GM19468 (cell line): ENCODE results near the gene MARCHF3.

Experiments
- ATAC-seq: cut with Tn5 transposase; IDR thresholded peaks from one replicate; pipeline ENCODE4 v1.9.1; 2021; ENCODE audit warnings: mild to moderate bottlenecking, moderate library complexity, moderate number of reproducible peaks; ENCODE audit not compliant: unreplicated experiment; ENCODE audit errors: extremely low read depth

The MARCHF3 gene

GRCh38 chr5:126888175-126888574, 142.2 kb downstream of the MARCHF3 start:
- no peak for ATAC-seq

GRCh38 chr5:126884269-126884819, 146.0 kb downstream of the MARCHF3 start:
- no peak for ATAC-seq

DNA sequence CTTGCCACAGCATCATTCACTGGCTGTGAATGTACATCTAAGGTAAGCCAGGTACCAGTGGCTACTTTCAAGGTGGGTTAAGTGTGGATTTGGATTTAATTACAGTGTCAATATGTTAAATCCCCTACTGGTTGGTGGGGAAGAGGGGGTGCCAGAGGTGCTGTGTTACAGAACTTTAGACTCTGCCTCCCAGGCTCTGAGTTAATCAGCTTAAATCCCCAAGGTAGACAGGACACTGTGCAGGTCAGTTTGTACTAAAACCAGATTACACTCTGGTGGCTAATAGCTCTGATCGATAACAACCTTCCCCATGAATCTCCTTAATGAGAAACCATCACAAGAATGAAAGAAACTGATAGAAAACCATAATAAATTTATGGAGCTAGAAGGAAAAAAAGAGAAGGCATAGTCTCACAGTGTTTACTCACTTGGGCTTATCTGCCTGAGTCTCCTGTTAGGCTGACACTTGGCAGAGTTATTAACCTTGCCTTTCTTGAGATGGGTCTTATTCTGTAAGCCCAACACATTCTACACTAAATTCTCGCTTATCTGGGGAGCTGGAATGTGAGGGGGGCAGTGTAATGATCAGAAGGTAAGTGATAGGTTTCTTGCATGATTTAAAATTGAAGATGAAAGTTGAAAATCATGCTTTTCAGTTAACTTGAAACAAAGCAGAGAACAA, 146.7 kb downstream of the MARCHF3 start:
- ATAC-seq, result no peak

DNA sequence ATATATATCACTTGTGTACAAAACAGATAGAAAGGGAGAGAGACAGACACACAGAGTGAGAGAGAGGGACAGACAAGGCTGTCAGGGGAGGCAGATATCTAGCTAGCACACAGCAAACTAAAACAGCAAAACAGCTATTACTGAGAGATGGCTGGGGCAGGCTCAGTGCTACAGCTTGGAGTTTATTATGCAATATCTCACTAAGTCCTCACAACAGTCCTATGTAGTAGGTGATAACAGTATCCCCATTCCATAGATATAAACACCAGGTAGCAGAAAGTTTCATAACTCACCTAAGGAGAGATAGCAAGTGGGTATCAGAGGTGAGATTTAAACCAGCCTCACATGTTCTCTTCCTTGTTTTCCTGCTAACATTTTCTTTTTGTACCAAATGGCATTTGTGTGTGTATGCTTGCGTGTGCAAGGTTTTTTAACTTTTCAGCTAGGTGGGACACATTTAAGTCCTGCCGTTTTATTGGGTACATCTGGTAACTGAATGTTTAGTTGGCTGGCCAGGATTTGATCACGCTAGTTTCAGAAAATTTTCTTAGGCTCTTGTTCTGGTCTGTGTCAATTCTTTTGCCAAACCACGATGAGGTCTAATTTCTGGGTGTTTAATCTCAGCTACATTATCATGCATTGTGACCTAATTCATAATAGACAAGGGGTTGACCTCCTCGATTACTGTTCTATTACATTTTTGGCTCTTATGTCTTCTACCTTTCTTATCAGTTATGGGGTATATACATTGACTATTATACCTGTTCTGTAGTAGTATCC, 148.3 kb downstream of the MARCHF3 start:
- no peak for ATAC-seq

DNA sequence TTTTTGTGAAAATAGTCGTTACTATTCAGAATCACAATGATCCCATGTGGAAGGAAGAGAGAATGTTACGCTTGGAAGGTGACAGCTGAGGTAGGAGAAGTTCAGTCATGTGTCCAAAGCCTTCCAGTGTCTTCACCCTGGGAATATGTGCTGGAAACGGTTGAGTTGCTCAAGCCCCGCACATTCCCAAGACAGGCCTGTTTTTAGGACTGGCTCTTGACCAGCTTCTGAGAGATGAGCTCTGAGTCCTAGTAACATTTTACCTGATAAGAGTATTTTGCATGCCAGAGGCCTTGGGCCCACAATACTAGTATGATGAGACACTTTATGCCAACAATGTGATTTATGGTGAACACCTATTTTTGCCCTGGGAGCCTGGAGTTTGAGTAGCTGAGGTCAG, 151.7 kb downstream of the MARCHF3 start:
- no peak for ATAC-seq

DNA sequence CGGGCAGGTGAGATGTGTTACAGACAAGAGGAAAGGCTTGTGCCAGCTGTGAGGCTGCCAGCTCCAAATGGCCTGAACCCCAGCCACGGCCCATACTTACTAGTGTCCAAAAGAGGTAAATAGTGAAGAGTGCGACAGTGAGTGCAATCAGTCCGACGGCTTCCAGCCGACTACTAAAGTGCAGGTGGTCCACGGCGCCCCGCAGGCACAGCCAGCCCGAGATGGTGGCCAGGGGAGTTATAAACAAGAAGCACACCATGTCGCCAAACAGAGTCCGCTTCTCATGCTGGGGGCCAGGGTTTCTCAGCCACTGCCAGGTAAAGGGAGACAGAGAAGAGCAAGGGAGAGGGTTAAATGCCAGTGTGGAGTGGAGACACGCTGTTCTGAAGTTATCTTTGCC, 152.3 kb downstream of the MARCHF3 start:
- no peak for ATAC-seq

DNA sequence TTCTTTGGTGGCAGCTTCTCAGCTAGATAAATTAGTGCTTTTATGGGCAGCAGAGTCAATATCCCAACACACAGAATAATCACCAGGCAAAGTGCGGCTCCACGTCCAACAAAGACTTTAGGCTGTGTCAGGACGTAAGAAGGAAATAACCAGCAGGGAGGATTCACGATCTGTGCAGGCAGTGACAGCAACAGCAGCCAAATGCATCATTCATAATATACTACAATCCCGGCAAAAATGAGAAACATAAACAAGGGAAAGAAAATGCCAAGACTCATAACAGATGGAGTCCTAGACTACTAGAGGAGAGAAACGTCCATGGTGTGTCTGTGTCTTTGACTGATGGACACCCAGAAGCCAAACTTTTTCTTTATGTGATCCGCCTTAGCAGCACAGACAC, 152.8 kb downstream of the MARCHF3 start:
- no peak for ATAC-seq

- ATAC-seq, result no peak
Measured at GRCh38 chr5:126875303-126875785, 155.0 kb downstream of the MARCHF3 start.

DNA sequence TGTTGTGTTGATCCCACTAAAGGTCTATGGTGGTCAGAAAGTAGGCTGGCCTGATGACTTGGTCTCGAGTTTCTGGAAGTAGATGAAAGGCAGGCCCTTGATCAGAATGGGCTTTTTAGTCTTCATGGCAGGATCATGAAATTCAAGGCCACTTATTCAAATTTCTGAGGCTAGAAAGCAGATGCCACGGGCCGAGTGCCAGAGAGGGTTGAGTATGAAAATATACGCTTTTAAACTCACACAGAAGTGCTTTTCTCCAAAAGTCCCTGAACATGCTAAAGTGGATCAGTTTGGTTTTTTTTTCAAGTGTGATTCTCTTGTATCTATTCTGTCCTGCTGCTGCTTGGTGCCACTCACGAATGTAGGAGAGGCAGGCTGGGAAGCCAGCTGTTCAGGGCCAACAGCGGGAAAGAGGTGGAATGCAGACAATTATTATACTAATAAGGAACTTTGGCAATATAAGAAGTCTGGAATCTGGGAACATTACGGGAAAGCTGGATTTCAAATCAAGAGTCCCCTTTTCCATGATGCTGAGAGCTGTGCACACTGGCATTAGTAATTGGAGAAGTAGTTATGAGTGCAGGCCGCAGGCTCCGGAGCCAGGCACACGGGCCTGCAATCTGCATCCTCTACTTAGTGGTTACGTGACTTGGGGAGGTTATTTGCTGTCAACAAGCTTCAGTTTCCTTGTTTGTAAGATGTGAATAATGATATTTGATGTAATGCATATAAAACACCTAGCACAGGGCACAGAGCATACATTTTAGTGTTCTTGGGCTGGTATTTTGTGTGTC, 157.6 kb downstream of the MARCHF3 start:
- no peak for ATAC-seq

DNA sequence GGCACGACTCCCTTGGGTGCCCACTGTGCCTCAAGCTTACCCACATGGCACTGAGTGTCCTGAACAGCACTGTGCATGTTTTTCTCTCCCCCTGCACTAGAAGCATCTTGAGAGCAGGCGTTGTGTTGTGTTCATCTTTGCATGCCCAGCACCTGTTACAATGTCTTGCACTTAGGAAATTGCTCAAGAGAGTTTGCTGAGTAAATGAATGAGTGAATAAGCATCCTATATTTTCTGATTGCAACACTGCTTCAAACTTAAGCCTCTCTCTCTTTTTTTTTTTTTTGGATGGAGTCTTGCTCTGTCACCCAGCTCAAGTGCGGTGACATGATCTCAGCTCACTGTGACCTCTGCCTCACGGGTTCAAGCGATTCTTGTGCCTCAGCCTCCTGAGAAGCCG, 158.9 kb downstream of the MARCHF3 start:
- ATAC-seq, result no peak

- ATAC-seq, result peak; percentile 53
Measured at GRCh38 chr5:126869005-126869451, 161.3 kb downstream of the MARCHF3 start.

DNA sequence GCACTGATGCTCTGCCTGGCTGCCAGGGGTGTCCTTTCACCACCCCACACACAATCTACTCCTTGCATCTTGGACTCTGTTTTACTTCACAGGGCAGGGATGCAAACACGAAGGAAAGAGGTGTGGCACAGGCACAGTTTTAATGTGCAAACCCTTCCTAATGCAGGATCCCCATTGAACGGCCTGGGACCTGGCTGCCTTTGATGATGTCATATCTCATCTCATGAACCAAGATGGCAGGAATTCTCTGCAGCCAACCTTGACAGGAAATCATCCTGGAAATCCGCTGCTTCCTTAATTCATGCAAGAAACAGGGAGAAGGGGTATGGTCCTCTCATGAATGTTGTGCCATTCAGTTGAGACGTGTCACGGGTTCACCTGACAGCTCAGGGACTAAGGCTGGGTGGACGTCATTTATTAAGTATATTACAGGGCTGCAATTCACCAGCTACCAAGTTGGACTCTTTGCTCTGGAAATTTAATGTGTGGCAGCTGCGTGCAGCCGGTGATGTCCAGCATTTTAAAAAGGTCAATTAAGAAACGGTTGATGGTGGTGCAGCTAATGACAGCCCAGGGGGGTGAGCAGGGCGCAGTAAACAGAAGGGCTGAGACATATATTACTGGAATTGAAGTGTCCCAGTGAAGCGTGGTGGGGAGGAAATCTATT, 161.9 kb downstream of the MARCHF3 start:
- ATAC-seq, result no peak

DNA sequence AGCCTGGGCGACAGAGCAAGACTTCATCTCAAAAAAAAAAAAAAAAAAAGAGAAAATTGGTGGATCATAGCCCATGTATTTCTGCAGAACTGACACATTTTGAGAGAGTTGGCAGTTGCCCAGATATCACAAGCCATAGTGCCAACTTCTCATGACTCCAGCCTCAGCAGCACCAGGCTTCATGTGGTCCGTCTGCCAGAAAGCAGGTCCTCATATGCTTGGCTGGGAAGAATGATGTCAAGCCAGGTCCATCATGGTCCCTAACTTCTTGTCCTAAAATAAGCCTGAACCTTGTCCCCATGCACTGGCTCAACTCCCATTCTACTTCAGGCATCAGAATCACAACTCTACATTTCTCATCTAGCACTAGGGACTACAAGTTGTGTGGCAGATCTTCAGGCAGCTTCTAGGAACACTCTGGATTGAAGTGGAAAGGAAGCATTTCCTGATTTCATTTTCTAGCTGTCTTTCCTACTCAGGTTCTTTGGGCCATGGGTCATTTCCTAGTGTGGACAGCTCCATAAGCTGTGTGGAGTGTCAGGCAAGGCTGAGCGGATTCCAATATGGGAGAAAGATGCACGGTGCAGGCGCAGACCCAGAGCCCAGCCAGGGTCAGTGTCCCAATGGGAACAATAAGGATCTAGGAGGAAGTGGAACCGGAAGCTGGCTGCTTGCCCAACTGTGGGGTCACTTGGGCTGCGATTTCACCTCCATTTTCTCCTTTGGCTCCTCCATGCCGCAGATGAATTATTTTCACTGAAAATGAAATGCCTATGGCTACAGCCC, 163.3 kb downstream of the MARCHF3 start:
- no peak for ATAC-seq

- no peak for ATAC-seq
Measured at GRCh38 chr5:126865299-126865698, 165.1 kb downstream of the MARCHF3 start.

- ATAC-seq, result no peak
Measured at GRCh38 chr5:126864042-126864688, 166.2 kb downstream of the MARCHF3 start.

DNA sequence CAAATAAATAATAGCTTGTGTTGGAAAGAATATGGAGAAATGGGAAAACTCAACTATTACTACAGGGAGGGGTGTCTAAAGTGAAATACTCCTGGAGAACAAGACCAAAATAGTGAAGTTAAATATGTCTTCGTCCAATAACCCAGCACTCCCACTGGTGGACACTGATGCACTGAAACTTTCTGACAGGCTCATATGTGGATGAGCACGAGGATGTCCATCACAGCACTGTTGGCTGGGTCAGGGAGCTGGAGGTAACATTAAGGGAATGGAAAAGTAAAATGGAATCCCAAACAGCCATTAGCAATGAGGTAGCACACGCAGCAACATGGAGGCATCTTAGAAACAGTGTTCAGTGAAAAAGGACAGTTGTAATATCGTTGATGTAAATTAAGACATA, 167.0 kb downstream of the MARCHF3 start:
- no peak for ATAC-seq

DNA sequence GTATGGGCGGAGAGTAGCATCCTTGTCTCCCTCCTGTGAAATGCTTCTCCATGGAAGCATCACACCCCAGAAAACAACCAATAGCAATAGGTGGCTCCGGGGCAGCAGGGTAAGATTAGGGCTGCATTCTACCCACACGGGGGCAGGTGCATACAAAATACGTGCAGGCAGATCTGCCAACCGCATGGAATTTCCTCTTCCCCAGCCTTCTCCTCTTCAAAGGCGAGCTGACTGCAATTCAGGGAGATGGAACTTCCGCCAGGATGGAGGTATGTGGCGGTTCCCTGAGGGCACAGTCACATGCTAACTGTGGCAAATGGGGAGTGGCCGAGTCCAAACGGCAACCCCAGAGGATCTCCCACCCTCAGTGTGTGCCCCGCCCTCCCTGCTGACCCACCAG, 171.9 kb downstream of the MARCHF3 start:
- ATAC-seq, result no peak

DNA sequence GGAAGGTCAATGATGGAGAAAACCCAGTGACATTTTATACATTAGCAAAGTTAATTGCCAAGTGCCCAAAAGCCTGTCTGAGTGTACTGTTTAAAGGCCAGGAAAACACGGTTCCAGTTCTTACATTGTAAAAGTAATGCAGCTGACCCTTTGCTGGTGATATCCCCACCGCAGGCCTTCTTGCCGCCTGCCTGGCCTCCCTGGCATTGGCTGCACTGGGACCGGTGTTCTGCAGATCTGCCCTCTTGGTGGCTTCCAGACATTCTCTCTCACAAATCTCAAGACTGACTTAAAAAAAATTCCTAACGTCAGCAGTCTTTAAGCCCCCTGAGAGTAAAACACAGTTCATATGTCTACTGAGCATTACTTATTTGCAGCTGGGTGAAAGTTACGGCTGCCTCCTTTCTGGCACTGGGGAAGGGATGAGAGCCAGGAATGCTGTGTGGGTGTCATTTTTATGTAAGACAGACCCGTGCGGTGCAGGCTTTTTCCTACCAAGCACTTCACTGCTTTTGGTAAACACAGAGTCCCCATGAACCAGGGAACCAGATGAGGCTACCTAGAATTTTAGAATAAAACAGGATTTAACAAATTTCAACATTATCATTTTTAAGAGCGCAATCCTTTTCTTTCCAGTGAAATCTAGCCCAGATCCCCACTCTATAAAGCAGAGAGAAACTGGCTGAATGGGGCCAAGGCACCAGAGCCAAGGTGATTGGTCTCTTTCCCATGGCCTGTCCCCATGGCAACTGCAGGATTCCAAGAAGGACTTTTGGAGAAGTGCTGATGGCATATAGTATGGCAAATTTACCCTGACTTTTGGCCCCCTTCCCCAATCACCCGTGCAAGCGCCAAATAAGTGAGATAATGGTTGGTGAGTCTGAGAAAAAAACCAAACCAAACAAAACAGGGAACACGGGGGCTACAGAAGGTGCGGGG, 172.6 kb downstream of the MARCHF3 start:
- ATAC-seq, result no peak
